Upper lobe of left lung (tissue), 6 donors: ENCODE measurements around the gene IRAK1. TPM values are rescaled to one million over a fixed set of nuclear protein-coding genes. Genes with fewer than 3 reads are reported as not detected.
A peak's percentile ranks its signal among the peaks of the same experiment; 100 is the strongest.

Experiments used
- ATAC-seq, 2 donors: fragments of 200-7000 bp; cut with Tn5 transposase; one replicate each; pipeline ENCODE4 v1.9.1; 2022; ENCODE audit warnings: mild to moderate bottlenecking in 2 of 2, moderate library complexity in 2 of 2; ENCODE audit not compliant: low FRiP score in 2 of 2
- DNase-seq, 2 donors: peaks; one replicate each; pipeline ENCODE4 v3.0.0-alpha.2; 2019 to 2020
- H3K27ac ChIP-seq, 4 donors: fragments of 200-600 bp; sonication (generic); one replicate each; pipeline ENCODE4 v1.5.1; 2016 to 2019
- H3K27me3 ChIP-seq, 4 donors: fragments of 200-600 bp; sonication (generic); one replicate each; pipeline ENCODE4 v1.5.1; 2017 to 2019
- H3K36me3 ChIP-seq, 4 donors: fragments of 200-600 bp; sonication (generic); one replicate each; pipeline ENCODE4 v1.5.1; 2016 to 2019
- H3K4me1 ChIP-seq, 4 donors: fragments of 200-600 bp; sonication (generic); one replicate each; pipeline ENCODE4 v1.5.1; 2018 to 2019
- H3K4me3 ChIP-seq, 4 donors: fragments of 200-600 bp; sonication (generic); one replicate each; pipeline ENCODE4 v1.5.1; 2017 to 2019; ENCODE audit warnings: mild to moderate bottlenecking in 2 of 4, moderate library complexity in 1 of 4
- H3K9me3 ChIP-seq, 4 donors: fragments of 200-600 bp; sonication (generic); one replicate each; pipeline ENCODE4 v1.5.1; 2018 to 2019
- CTCF ChIP-seq, 6 experiments: fragments of 450-650 bp in 4 of 6; fragments of 200-600 bp in 2 of 6; sonication (generic) in 2 of 6; IDR thresholded peaks; one replicate each; pipeline ENCODE4 v1.5.1; 2016 to 2019; ENCODE audit warnings: antibody characterized with exemption in 6 of 6
- EP300 ChIP-seq, 4 donors: sonication (generic); formaldehyde crosslinking; IDR thresholded peaks; one replicate each; pipeline ENCODE4 v1.5.1; 2017; ENCODE audit warnings: antibody characterized with exemption in 4 of 4, control low read depth in 2 of 4
- POLR2A ChIP-seq, 4 donors: fragments of 450-650 bp; IDR thresholded peaks; one replicate each; pipeline ENCODE4 v1.5.1; 2016 to 2017; ENCODE audit warnings: antibody characterized with exemption in 4 of 4, mild to moderate bottlenecking in 2 of 4
- POLR2AphosphoS5 ChIP-seq, 2 donors: sonication (generic); formaldehyde crosslinking; IDR thresholded peaks; one replicate each; pipeline ENCODE4 v1.5.1; 2017; ENCODE audit warnings: antibody characterized with exemption in 2 of 2
- whole genome bisulfite sequencing, 2 donors: methylation state at CpG; one replicate each; pipeline ENCODE4 v1.1.5; 2017 to 2018; 5-methylcytosine and 5-hydroxymethylcytosine counted together
- total RNA-seq, 6 donors: library from RNA; depleted of rRNA in 4 of 6; stranded (reverse); fragments of >200 nt in 4 of 6; gene quantifications; one replicate each; pipeline versions ENCODE4 v1.1.0 to v1.2.1, GENCODE V29; 2016 to 2021
- donor health status: DM: no; HTN: no; CAD: no; lungs with moderate emphysema.
- donor health status: DM: no; HTN: yes; CAD: no; lungs with severe emphysema.

IRAK1 gene
- 100 to 1,000 TPM in 4 of 6 donors, 10 to 100 TPM in 2; 49.4 to 236 (median 125) TPM for total RNA-seq

- 43% methylated on average over 30 of the region's 99 CpGs; no CpG with 5 or more reads in 1 of the 2 donors for WGBS, 2 donors
- peaks cover 0 to 29% (median 7%) of the 10 kb centered on the region in 4 donors for H3K4me1 ChIP-seq
- no peaks in the 10 kb centered on the region for H3K27me3 ChIP-seq
- H3K27ac ChIP-seq, result peak within 1 kb of the TSS; percentile 85 to 95 (median 91)
- no peaks in the 10 kb centered on the region for H3K9me3 ChIP-seq
- DNase-seq (peak; percentile 59 to 94), ATAC-seq (peak; percentile 45 to 92)
- TF ChIP-seq CTCF (IDR thresholded peaks at IDR 0.05), result peak in 1 of 6 experiments; percentile 41
- TF ChIP-seq EP300 (IDR thresholded peaks at IDR 0.05), result no peak
- H3K36me3 ChIP-seq, result peaks cover 0 to 29% (median 8%) of the 10 kb centered on the region in 4 donors
- peak within 1 kb of the TSS; percentile 34 to 72 (median 65) for H3K4me3 ChIP-seq
These were observed at the start of gene IRAK1 for GRCh38 chrX:154019633-154020528. TSS of gene IRAK1 (minus strand) at chrX:154019902. CDS start at chrX:154019812, 90 bp downstream.

DNA sequence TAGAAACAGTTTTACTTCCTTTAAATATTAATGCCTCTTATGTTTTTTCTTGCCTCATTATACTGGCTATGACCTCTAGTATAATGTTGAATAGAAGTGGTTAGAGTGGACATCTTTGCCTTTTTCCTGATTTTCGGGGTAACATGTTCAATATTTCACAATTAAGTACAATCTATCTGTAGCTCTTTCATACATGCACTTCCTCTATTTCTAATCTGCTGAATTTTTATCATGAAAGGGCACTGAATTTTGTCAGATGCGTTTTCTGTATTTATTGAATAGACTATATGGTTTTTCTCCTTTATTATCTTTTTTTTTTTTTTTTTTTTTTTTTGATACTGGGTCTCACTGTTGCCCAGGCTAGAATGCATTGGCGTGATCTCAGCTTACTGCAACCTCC, 48.9 kb upstream of the IRAK1 start:
- WGBS, 2 donors, result 74 to 88% methylated on average over 3 of the region's 3 CpGs
- ATAC-seq (no peak), DNase-seq (no peak)
- Histone ChIP-seq H3K4me3 (no peak overlapping the region), H3K4me1 (peaks cover 10 to 11% (median 11%) of the 10 kb centered on the region in 4 donors), H3K9me3 (no peaks in the 10 kb centered on the region), H3K36me3 (no peaks in the 10 kb centered on the region), H3K27me3 (no peaks in the 10 kb centered on the region), H3K27ac (no peak overlapping the region)
- no peak for TF ChIP-seq CTCF (IDR thresholded peaks at IDR 0.05)
- TF ChIP-seq EP300 (IDR thresholded peaks at IDR 0.05), result no peak
- no peak for TF ChIP-seq POLR2A (IDR thresholded peaks at IDR 0.05)
- TF ChIP-seq POLR2AphosphoS5 (IDR thresholded peaks at IDR 0.05), result no peak

DNA sequence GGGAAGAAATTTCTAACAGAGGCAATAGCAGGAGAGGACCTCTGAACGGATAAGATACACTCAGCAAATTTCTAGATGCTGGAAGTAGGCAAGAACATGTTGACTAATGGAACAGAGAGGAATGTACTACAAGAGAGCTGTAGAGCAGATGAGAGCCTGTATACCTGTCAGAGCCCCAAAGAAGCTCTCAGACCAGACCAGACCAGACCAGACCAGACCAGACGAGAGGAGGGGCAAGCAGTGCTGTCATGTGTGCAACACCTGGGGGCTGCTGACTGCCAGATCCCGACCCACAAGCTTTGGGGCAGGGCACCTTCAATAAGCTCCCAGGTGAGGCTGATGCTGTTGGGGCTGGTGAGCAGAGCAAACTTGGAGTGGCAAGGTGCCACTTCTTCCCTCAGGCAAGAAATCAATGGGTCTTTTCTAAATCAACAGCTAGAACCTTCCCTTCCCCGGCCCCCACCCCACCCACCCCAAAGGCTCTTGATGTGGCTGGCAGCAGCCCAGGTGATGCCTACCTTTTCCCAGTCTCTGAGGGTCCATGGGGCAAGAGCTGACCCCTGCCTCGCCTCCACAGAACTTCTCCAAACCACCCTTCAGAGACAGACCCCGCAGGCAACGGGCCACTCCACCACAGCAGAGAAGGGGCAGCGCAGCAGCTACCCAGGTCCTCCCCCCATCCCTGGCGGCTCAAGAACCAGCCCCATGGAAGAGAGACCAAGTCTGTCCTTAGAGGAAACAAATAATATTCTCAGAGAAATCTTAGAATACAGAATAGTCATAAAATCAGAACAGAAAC, 45.1 kb upstream of the IRAK1 start:
- peaks cover 13 to 37% (median 23%) of the 10 kb centered on the region in 4 donors for H3K4me1 ChIP-seq
- WGBS, 2 donors, result 75 to 81% methylated on average over 3 to 9 of the region's 9 CpGs
- DNase-seq (no peak), ATAC-seq (peak in 1 of 2 donors; percentile 74)
- H3K36me3 ChIP-seq, result no peaks in the 10 kb centered on the region
- H3K27ac ChIP-seq, result no peak overlapping the region
- H3K9me3 ChIP-seq, result no peaks in the 10 kb centered on the region
- no peak overlapping the region for H3K4me3 ChIP-seq
- no peak for TF ChIP-seq EP300 (IDR thresholded peaks at IDR 0.05)
- no peak for TF ChIP-seq POLR2AphosphoS5 (IDR thresholded peaks at IDR 0.05)
- no peak for TF ChIP-seq CTCF (IDR thresholded peaks at IDR 0.05)
- TF ChIP-seq POLR2A (IDR thresholded peaks at IDR 0.05), result no peak
- no peaks in the 10 kb centered on the region for H3K27me3 ChIP-seq

DNA sequence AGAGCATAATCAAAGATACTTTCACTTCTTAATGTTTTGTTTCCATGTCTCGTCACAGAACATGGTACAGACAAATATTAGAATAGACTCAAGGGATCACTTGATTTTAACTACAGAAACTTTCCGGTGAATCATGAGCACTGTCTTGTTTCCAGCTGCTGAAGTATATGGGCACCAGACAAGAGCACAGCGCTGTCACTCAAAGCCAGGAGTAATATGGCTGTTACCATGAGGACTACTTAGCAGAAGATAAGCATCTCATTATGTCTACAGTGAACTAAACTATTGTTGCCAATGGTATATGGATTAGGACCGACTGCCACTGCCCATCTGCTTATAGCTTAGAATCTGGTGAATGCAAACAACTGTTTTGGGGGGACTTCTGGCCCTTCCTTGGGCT, 43.5 kb upstream of the IRAK1 start:
- TF ChIP-seq POLR2A (IDR thresholded peaks at IDR 0.05), result no peak
- no peak for TF ChIP-seq POLR2AphosphoS5 (IDR thresholded peaks at IDR 0.05)
- TF ChIP-seq CTCF (IDR thresholded peaks at IDR 0.05), result no peak
- no peak for TF ChIP-seq EP300 (IDR thresholded peaks at IDR 0.05)
- ATAC-seq (no peak), DNase-seq (no peak)
- 62 to 72% methylated on average over 4 of the region's 4 CpGs for WGBS, 2 donors
- no peaks in the 10 kb centered on the region for H3K9me3 ChIP-seq
- H3K27me3 ChIP-seq, result no peaks in the 10 kb centered on the region
- H3K4me3 ChIP-seq, result no peak overlapping the region
- H3K4me1 ChIP-seq, result peaks cover 13 to 45% (median 25%) of the 10 kb centered on the region in 4 donors
- H3K36me3 ChIP-seq, result no peaks in the 10 kb centered on the region
- no peak overlapping the region for H3K27ac ChIP-seq
